Measurements from ENCODE around the gene SLC29A1. TPM values are rescaled to one million over a fixed set of nuclear protein-coding genes. Genes with fewer than 3 reads are reported as not detected.

Gene SLC29A1
- total and polyA plus RNA-seq, 9 of the 15 experiments (the other 6 are each of a cell fraction or from before 2014, with no cell fraction given), result 18.9 to 170 (median 57.7) TPM

GRCh38 chr6:44219053-44219814 is 4.2 kb upstream of the SLC29A1 start (continued):
- 0 out of 2 replicates have a peak, but pooled peaks have one; percentile 62 for TF ChIP-seq ZNF609 (CRISPR knock-in tag; IDR thresholded peaks at IDR 0.05; ENCODE audit: borderline replicate concordance)
- peak; percentile 43; the same call in 1 of the 2 replicates for TF ChIP-seq CBFA2T3 (IDR thresholded peaks at IDR 0.05)
- no peak for TF ChIP-seq ZNF253 (CRISPR knock-in tag; conservative IDR thresholded peaks at IDR 0.05)
- no peak for TF ChIP-seq ZC3H11A (IDR thresholded peaks at IDR 0.05; ENCODE audit: low read depth, low read length)
- no peak for TF ChIP-seq ZNF431 (CRISPR knock-in tag; IDR thresholded peaks at IDR 0.05)
- TF ChIP-seq CSDE1 (IDR thresholded peaks at IDR 0.05), result no peak
- TF ChIP-seq, protein P1, sequence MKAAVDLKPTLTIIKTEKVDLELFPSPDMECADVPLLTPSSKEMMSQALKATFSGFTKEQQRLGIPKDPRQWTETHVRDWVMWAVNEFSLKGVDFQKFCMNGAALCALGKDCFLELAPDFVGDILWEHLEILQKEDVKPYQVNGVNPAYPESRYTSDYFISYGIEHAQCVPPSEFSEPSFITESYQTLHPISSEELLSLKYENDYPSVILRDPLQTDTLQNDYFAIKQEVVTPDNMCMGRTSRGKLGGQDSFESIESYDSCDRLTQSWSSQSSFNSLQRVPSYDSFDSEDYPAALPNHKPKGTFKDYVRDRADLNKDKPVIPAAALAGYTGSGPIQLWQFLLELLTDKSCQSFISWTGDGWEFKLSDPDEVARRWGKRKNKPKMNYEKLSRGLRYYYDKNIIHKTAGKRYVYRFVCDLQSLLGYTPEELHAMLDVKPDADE (conservative IDR thresholded peaks at IDR 0.05; ENCODE audit: control insufficient read depth, low read depth, low read length), result no peak
- no peak for TF ChIP-seq CBFA2T2 (conservative IDR thresholded peaks at IDR 0.05)
- TF ChIP-seq NR4A1 (CRISPR knock-in tag; IDR thresholded peaks at IDR 0.05), result no peak
- peak; percentile 29; the same call in 1 of the 2 replicates for TF ChIP-seq NR4A1 (tag; IDR thresholded peaks at IDR 0.05)
- 0 out of 2 replicates have a peak, but pooled peaks have one; percentile 2 for TF ChIP-seq BHLHE40 (IDR thresholded peaks at IDR 0.05; ENCODE audit: low read length)
- no peak for TF ChIP-seq IRF2 (CRISPR knock-in tag; IDR thresholded peaks at IDR 0.05)
- no peak for TF ChIP-seq COPS2 (conservative IDR thresholded peaks at IDR 0.05)
- TF ChIP-seq, protein P2, sequence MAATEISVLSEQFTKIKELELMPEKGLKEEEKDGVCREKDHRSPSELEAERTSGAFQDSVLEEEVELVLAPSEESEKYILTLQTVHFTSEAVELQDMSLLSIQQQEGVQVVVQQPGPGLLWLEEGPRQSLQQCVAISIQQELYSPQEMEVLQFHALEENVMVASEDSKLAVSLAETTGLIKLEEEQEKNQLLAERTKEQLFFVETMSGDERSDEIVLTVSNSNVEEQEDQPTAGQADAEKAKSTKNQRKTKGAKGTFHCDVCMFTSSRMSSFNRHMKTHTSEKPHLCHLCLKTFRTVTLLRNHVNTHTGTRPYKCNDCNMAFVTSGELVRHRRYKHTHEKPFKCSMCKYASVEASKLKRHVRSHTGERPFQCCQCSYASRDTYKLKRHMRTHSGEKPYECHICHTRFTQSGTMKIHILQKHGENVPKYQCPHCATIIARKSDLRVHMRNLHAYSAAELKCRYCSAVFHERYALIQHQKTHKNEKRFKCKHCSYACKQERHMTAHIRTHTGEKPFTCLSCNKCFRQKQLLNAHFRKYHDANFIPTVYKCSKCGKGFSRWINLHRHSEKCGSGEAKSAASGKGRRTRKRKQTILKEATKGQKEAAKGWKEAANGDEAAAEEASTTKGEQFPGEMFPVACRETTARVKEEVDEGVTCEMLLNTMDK (IDR thresholded peaks at IDR 0.05; ENCODE audit: borderline replicate concordance, insufficient read depth, low read depth, low read length, poor library complexity, severe bottlenecking), result no peak
- peak; percentile 77 to 79 for TF ChIP-seq NRF1 (conservative IDR thresholded peaks at IDR 0.05 in 1 of 2, IDR thresholded peaks at IDR 0.05 in 1 of 2)
- no peak for TF ChIP-seq ZNF780A (CRISPR knock-in tag; IDR thresholded peaks at IDR 0.05)
- TF ChIP-seq MLLT1 (IDR thresholded peaks at IDR 0.05), result 0 out of 4 replicates have a peak, but pooled peaks of 1 of the 2 experiments have one; percentile 8
- no peak for TF ChIP-seq ZFP1 (CRISPR knock-in tag; IDR thresholded peaks at IDR 0.05)
